Suppressor macrophage (primary cell): Measurements from ENCODE around the gene COL23A1.

Source experiments
- DNase-seq, 4 experiments: peaks; one replicate each; pipeline ENCODE4 v3.0.0-alpha.2; 2020 to 2022
- total RNA-seq, 17 experiments: gene quantifications; one replicate each; lab custom pipeline; 2026; ENCODE audit warnings: mixed read lengths in 6 of 17, inconsistent platforms in 3 of 17; lab: John Stamatoyannopoulos, UW

COL23A1 gene
- total RNA-seq, result 8.7 to 93.9 (median 45.2) reads per million in 17 experiments

GRCh38 chr5:178590141-178590923, at the start of gene COL23A1:
TSS of gene COL23A1 (minus strand) at chr5:178590393.
- peak; percentile 81 to 94 (median 89) for DNase-seq

- DNase-seq, result peak in 3 of 4 experiments; percentile 38 to 49 (median 43)
These were observed 47.3 kb upstream of the COL23A1 start for GRCh38 chr5:178637356-178638074.

GRCh38 chr5:178632285-178632684, 42.1 kb upstream of the COL23A1 start:
- peak in 2 of 4 experiments; percentile 11 to 15 for DNase-seq

GRCh38 chr5:178630951-178631350, 40.8 kb upstream of the COL23A1 start:
- peak in 1 of 4 experiments; percentile 5 for DNase-seq

- no peak for DNase-seq
These were observed 40.3 kb upstream of the COL23A1 start for GRCh38 chr5:178630475-178630930.

GRCh38 chr5:178627259-178627598, 37.0 kb upstream of the COL23A1 start:
- no peak for DNase-seq

GRCh38 chr5:178626484-178627258, 36.5 kb upstream of the COL23A1 start, which contains the start of gene CLK4:
TSS of gene CLK4 (minus strand) at chr5:178627050. CDS start at chr5:178623416, 3,634 bp downstream.
- peak; percentile 98 to 100 (median 98) for DNase-seq

GRCh38 chr5:178625679-178626483, 35.7 kb upstream of the COL23A1 start:
- DNase-seq, result peak; percentile 28 to 52 (median 47)

- DNase-seq, result peak in 2 of 4 experiments; percentile 3 to 19
These were observed 34.7 kb upstream of the COL23A1 start for GRCh38 chr5:178624631-178625546.

GRCh38 chr5:178622679-178623247, 32.6 kb upstream of the COL23A1 start:
- DNase-seq, result no peak

- DNase-seq, result no peak
These were observed 29.2 kb upstream of the COL23A1 start for GRCh38 chr5:178619390-178619789.

- no peak for DNase-seq
These were observed 22.1 kb upstream of the COL23A1 start for GRCh38 chr5:178612299-178612698.

GRCh38 chr5:178606269-178606668, 16.1 kb upstream of the COL23A1 start:
- DNase-seq, result no peak

- DNase-seq, result no peak
These were observed 15.6 kb upstream of the COL23A1 start for GRCh38 chr5:178605788-178606187.

GRCh38 chr5:178602752-178603151, 12.6 kb upstream of the COL23A1 start:
- no peak for DNase-seq

GRCh38 chr5:178595750-178596149, 5.6 kb upstream of the COL23A1 start:
- DNase-seq, result no peak

GRCh38 chr5:178595150-178595549, 5.0 kb upstream of the COL23A1 start:
- DNase-seq, result no peak

GRCh38 chr5:178590924-178591423, 781 bp upstream of the COL23A1 start:
- DNase-seq, result no peak

- peak; percentile 55 to 83 (median 71) for DNase-seq
These were observed 733 bp downstream of the COL23A1 start for GRCh38 chr5:178589180-178590140.
